ENCODE data around the gene NMNAT2.

Gene NMNAT2

DNA sequence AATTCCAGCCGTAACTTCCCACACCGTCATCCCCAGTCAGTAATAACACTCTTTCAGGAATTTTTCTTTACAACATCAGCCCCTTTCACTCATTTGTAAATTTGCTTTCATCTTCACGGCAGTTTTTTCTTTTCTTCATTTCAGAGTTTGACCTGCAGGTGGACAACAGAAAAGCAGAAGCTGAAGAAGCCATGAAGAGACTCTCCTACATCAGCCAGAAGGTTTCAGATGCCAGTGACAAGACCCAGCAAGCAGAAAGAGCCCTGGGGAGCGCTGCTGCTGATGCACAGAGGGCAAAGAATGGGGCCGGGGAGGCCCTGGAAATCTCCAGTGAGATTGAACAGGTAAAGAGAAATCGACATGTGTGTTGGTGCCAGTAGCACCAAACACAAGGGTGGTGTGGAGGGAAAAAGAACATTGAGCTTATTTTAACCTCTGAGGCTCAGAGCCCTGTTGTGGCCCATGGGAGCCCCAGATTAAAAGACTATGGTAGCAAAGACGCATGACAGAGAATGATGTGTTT is 178.9 kb downstream of the NMNAT2 start:
- DNase-seq (ENCODE audit: low spot score) = no peak

DNA sequence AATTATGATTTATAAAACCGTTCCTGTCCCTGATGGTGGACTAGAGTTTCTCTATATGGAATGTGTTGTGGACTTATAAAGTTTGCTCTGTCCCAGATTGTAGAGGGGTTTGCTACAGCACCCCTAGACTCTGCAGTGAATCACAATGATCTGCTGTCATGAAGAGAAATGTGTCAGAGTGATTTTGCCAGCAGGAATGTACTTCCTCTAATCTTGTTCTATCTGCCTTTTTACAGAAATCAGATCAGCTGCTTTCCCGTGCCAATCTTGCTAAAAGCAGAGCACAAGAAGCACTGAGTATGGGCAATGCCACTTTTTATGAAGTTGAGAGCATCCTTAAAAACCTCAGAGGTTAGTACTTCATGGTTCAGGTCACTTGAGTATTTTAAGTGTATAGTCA is 180.1 kb downstream of the NMNAT2 start:
- DNase-seq (ENCODE audit: low spot score) = no peak

DNA sequence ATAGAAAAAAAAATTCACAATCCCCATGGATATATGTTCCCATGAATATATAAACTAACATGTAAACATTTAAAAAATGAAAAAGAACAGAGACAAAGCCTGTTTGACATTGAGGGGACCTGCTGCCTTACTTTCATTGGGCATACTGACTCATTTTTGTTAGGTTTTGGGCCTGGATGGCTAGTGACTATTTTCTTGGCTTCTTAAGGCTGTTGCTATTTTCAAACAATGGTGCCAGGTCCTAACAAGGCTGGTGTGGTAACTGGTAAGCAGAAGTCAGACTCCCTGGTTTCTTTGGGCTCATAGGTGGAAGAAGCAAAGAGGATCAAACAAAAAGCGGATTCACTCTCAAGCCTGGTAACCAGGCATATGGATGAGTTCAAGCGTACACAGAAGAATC is 181.1 kb downstream of the NMNAT2 start:
- DNase-seq (ENCODE audit: low spot score) = no peak

DNA sequence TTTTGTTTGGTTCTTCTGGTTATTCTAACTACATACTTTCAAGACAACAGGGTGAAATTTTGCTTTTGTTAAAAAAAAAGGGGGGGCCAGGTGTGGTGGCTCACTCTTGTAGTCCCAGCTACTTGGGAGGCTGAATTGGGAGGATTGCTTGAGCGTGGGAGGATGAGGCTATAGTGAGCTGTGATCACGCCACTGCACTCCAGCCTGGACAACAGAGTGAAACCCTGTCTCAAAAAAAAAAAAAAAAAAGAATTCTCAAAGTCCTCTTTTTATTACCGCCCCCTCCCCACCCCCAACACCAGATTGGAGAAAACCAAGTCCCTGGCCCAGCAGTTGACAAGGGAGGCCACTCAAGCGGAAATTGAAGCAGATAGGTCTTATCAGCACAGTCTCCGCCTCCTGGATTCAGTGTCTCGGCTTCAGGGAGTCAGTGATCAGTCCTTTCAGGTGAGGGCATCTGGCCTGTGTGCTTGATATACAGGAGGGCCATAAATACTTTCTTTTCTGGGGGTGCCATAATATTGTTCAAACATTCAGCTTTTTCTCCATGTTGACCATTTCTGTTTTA is 181.9 kb downstream of the NMNAT2 start:
- no peak for DNase-seq (ENCODE audit: low spot score)

DNA sequence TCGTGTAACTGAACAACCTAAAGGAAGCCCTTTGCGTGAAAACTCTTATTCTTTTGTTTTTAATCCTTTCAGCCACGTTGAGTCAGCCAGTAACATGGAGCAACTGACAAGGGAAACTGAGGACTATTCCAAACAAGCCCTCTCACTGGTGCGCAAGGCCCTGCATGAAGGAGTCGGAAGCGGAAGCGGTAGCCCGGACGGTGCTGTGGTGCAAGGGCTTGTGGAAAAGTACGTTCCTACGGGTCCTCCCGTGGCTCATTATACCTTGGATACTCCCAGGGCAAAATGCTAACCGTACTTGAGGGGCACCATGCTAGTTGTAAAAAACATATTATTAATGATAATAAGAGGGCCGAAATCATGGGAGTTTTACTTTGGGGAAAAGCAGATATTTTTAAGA is 182.7 kb downstream of the NMNAT2 start:
- DNase-seq (ENCODE audit: low spot score) = no peak

DNA sequence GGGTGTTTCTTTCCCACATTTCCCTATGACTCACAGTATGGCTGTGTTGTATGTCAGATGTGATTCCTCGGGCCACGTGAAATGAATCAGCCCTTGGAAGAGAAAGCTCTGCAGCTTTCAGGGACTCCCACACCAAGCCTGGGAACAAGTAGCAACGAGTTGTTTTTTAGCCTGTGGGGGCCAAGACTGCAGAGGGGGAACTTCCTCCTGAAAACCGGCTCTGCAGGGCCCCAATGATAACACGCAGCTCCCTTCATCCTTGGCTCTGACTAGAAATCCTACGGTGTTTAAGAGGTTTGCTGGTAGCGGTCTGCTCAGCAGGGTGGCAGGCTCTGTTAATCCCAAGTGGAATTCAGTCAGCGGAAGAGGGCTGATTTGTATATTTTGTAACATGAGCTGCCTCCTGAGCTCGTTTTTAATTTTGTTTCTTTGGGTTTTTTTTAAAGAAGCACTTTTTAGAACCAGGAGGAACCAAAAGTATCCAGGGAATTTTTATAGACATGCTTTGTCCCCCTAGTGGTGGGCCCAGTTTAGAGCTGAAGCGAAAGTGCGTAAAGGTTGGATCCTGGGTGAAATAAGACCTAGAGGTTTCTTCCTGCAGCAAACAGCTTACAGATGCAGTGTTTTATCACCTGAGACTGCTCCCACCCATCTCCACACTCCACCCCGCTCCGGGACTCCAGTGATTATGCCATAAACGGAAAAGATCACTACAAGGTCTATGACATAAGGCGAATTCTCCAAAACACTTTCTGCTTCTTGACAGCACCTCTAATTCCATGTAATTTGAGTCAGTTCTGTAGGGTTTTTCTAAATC is 183.3 kb downstream of the NMNAT2 start:
- DNase-seq (ENCODE audit: low spot score) = no peak

DNA sequence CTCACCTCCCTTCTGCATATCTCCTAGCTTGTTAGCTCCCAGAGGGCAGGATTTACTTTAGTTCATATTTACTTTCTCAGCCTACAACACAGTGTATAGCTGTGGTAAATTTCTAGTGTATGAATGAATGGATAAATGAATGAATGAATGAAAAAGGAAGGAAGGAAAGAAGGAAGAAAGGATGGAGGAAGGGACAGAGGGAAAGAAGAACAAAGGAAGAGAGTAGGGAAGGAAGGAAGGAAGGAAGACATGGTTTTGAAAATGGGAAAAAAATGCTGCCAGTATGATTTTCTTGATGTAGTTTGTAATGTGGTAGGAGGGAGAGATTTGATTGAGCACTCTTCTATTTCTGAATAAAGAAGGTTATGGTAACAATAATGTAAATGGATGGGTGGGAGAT is 185.1 kb downstream of the NMNAT2 start:
- no peak for DNase-seq (ENCODE audit: low spot score)

DNA sequence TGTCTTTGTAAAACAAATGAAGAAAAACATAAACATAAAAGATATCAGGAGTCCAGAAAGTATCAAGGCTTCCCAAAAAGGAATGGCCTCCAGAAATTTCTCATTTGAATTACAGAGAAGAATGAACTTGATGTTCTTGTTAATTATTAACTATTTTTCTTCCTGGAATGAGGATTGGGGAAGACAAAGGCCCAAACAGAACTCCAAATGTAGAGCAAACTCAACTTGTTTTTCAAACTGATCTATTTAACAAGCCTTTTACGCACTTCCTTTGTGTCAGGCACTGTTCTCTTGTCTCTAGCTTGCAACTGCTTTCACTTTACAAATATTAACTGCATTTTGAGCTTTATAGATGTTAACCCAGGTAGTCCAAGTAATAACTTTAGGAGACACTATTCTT is 186.6 kb downstream of the NMNAT2 start:
- DNase-seq (ENCODE audit: low spot score) = no peak

DNA sequence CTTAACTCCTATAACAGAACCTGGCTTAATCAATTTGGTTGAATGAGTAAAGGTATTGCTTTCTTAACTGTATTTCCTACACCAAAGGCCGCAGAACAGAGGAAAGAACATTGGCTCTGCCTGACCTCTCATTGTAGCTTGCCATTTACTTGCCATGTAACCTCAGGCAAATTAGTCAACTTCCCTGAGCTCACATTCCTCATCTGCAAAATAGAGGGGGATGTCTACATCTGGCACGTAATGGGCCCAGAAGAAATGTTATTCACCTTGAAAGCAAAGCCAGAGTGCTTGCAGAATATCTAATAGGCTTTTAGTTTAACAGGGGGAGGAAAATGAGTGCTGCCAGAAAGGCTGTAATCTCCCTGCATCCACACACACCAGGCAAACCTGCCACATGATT is 187.8 kb downstream of the NMNAT2 start:
- no peak for DNase-seq (ENCODE audit: low spot score)

DNA sequence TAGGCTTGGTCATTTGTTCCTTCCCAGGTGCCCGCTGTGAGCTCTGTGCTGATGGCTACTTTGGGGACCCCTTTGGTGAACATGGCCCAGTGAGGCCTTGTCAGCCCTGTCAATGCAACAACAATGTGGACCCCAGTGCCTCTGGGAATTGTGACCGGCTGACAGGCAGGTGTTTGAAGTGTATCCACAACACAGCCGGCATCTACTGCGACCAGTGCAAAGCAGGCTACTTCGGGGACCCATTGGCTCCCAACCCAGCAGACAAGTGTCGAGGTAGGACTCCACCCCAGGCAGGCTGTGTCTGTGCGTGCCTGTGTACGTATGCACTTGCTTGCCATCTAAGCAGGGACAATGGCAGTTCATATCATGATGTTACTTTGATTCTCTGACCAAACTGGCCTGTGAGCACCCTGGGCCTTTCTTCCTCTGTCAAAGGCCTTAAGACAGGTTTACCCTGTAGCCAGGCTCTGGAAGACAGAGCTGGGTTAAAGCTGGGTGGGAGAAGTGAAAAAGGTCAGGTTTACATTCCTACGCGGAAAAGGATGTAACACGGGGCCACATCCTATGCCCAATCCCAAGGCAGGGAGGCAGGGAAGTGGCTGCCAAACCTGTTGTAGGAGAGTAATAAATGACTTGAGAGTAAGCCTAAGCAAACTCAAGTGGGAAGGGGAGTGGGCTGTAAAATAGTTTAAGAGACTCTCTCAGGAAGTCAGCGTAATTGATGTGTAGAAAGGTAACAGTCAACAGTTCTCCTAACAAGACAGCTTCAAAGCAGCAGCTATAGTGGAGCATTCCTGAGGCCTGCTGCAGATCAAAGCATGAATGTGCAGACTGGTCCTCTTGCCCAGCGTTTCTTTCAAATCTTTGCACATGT is 189.6 kb downstream of the NMNAT2 start:
- DNase-seq (ENCODE audit: low spot score) = no peak

DNA sequence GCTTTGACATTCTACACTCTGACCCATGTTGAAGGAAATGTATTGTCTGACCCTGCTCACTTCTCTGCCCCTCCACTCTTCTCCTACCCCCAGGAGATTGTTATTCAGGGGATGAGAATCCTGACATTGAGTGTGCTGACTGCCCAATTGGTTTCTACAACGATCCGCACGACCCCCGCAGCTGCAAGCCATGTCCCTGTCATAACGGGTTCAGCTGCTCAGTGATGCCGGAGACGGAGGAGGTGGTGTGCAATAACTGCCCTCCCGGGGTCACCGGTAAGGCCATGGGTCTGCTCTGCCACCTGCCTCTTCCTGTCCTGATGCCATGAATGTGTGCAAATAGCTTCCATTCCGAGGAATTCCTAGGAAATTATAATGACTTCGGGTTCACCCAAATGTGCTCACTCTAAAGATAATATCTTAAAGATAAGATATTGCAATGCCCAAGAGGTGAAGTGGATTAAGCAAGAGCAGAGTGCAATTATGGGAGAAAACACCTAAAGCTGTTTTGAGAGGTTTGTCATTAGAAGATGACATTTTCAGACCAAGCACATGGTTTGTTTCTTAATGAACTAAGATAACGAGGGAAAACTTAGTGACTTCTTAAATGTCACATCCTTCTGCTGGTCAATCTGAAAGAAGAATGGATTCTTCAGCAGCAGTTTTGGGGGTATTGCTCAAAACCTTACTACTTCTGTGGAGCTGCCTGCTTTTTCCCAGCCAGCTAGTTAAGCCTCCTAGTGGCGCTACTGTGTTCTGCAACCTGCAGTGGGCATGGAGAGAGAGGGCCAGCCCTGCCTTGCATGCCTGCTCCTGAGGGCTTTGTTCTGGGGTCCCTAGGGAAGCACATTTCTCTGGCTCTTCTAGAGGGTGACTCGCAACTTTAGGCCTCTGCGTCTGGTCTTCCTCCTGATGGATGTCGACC is 190.5 kb downstream of the NMNAT2 start:
- no peak for DNase-seq (ENCODE audit: low spot score)

DNA sequence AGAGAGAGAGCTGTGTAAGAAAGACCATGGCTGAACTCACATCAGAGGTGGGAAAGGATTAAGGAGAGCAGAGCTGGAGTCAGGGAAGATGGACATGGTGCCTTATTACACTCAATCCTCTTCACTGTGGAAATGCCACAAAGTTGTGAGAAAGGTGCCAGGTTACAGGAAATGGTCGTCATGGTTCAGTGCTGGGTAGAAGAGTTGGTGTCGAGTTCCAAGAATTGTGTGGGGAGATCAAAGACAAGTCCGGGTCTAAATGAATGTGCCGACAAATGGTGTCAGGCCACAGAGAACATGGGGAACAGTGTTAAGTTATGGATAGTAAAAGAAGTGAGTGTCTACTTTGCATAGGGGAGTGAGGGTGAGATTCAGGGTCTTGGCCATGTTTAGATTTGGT is 191.2 kb downstream of the NMNAT2 start:
- DNase-seq (ENCODE audit: low spot score) = no peak

DNA sequence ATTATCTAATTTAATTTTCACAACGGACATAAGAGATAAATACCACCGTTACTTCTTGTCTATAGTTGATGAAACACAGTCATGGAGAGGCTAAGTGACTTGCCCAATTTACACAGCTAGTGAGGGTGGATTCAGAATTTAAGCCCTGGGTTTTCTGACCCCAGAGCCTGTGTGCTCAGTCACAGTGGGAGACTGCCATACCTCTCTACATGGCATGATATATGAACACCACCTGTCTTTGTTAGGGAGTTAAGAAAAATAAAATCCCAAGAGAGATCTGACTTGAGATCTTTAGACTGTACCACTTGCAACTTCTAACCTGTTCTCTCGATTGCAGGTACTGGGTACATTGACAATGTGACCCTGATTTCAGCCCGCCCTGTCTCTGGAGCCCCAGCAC is 191.8 kb downstream of the NMNAT2 start:
- DNase-seq (ENCODE audit: low spot score) = no peak

DNA sequence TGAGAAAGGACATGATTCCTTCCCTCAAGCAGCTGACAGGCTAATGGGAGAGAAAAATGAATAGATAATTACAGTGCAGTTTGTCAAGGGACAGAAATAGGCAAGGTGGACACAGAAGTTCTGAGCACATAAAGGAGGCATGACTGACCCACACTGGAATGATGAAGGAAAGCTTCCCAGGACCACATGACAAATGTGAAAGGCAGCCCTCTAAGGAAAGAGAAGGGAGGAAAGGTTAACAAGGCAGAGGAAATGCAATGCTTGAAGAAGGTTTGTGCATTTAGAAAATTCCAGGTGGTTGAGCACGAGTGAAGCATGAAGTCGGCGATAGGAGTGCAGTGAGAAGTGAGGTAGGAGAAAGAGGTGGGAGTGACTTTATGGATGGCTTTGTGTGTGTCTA is 194.7 kb downstream of the NMNAT2 start:
- no peak for DNase-seq (ENCODE audit: low spot score)

DNA sequence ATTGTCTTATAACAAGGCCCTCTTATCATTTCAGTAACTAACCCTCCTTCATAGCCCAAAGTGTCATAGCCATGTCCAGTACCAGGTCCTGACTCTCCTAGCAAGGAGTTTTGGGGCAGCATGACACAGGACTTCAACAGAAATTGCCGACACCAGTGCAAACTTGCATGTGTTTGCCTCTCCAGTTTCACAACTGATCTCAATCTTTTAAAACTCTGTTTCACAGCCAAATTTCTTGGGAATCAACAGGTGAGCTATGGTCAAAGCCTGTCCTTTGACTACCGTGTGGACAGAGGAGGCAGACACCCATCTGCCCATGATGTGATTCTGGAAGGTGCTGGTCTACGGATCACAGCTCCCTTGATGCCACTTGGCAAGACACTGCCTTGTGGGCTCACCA is 195.3 kb downstream of the NMNAT2 start:
- DNase-seq (ENCODE audit: low spot score) = no peak

DNA sequence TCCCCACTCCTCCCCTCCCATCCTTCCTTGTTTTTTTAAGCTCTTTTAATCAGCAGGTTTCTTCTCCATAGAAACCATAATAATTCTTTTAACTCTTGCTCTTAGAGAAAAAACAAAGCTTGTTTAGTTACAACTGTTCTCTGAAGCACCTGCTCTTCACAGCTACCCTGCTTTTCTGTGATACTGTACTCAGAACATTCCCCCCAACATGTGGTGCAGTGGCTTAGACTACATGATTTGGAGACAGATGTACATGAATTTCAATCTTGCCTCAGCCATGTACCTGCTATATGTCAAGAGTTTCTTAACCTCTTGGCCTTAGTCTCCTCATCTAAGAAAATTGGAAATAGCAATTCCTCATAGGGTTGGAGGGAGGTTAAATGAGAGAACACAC is 198.6 kb downstream of the NMNAT2 start:
- no peak for DNase-seq (ENCODE audit: low spot score)

DNA sequence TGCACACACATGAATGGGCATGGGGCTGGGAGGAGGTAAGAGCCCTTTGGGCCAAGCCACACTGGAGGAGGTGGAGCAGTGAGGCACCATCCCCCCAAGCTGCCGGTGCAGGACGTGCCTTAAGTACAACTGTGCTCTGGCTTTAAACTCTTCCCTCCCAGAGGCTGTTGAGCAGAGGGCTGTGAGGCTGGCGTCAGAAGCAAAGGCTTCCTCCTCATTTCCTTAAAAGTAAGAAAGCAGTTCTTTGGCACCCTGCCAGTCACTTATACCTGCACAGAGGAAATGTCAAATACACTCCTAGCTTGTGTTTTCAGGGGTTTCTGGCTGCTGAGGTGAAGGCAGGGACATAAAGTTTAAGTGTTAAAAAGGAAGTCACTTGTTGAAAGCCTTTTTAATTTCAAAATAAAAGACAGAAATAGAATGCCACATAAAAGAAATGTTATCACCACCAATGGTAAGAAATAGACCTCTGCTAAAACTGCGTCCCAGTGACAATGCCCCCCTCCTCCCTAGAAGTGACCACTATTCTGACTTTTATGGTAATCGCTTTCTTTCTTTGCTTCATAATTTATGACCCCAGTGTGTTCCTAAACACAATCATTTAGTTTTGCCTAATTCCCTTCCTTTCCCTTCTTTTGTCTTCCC is 199.1 kb downstream of the NMNAT2 start:
- no peak for DNase-seq (ENCODE audit: low spot score)

DNA sequence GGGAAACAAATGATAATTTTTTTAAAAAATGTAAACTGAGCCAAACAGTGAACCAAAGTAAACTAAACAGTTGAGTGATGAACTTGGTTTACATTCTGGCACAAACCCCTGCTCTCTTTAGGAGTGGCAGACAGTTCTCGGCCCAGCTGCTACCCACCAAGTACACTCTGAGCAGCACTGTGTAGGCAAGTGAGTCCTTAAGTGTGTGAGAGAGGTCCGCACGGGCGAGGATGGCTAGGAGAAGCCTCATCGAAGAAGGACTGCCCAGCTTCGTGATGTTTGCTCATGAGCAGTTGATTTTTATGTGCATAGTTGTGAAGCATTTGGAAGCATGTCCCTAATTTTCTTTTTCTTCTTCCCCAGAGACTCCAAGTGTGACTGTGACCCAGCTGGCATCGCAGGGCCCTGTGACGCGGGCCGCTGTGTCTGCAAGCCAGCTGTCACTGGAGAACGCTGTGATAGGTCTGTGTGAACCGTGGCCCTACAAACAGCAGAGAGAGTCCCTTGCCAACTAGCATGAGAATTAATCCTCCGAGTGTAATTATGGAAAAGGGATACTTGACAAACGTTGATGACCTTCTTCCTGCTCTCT is 200.1 kb downstream of the NMNAT2 start:
- no peak for DNase-seq (ENCODE audit: low spot score)

DNA sequence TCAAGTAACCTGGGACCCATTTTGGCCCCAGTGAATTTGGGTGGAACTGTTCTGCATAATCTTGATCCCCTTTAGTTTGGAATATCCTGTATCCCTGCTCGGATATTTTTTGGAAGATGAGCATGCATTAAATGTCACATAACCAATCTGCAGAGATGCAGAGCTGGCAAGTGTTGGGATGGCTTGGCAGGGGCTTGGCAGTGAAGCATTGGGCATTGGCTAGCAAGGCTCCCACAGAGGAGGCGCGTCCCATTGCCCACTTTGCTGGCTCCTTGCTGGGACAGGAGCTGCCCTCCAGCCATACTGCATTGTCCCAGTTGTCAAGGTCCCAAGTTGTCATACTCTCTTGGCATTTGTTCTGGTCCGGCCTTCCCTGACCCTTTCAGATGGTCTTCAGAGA is 202.2 kb downstream of the NMNAT2 start:
- no peak for DNase-seq (ENCODE audit: low spot score)

DNA sequence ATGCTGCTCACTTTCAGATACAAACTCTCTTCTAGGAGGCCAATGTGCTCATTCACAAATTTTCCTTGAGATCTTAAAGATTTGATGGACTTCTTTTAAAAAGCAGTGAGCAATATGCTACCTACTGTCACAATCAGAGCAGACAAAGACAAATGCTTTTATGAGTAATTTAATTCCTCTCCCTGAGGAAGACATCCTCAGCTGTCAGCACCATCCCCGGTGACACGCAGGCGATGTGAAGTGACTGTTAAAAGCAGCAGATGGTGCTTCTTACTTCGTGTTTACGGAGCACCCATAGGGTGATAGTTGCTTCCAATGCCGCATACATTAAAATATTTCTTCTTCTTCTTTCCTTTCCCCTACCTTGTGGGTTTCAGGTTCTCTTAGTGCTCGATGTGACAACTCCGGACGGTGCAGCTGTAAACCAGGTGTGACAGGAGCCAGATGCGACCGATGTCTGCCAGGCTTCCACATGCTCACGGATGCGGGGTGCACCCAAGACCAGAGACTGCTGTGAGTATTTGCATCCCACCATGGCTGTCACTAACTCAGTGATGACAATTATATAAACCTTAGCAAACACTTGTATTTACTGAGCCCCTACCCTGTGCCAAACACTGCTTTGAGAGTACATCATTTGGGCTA is 203.0 kb downstream of the NMNAT2 start:
- no peak for DNase-seq (ENCODE audit: low spot score)
